Prostate gland (tissue), 2 donors: ENCODE data around the gene CCDC136. TPM values are rescaled to one million over a fixed set of nuclear protein-coding genes. Genes with fewer than 3 reads are reported as not detected.

Experiments used
- DNase-seq: peaks from one replicate; pipeline ENCODE4 v3.0.0-alpha.2; 2019; ENCODE audit warnings: low spot score
- H3K27ac ChIP-seq, 2 donors: fragments of 200-600 bp; sonication (generic); 2 replicates each; pipeline ENCODE4 v1.5.1; 2017 to 2019
- H3K27me3 ChIP-seq: fragments of 200-600 bp; sonication (generic); replicated peaks from 2 replicates; pipeline ENCODE4 v1.5.1; 2019; ENCODE audit not compliant: insufficient read depth
- H3K36me3 ChIP-seq, 2 donors: fragments of 200-600 bp; sonication (generic); 1 replicate in 1 of 2; 2 replicates in 1 of 2; pipeline versions ENCODE4 v1.5.1 to v1.8.1; 2017 to 2019
- H3K4me1 ChIP-seq: fragments of 200-600 bp; sonication (generic); replicated peaks from 2 replicates; pipeline ENCODE4 v1.5.1; 2019
- H3K4me3 ChIP-seq, 2 donors: fragments of 200-600 bp; sonication (generic); 2 replicates each; pipeline ENCODE4 v1.5.1; 2017 to 2019
- H3K9me3 ChIP-seq: fragments of 200-600 bp; sonication (generic); 2 replicates; pipeline ENCODE4 v1.5.1; 2017
- POLR2A ChIP-seq: fragments of 450-650 bp; IDR thresholded peaks from one replicate; pipeline ENCODE4 v1.6.1; 2016; ENCODE audit warnings: antibody characterized with exemption, mild to moderate bottlenecking
- POLR2AphosphoS5 ChIP-seq: sonication (generic); formaldehyde crosslinking; IDR thresholded peaks from one replicate; pipeline ENCODE4 v1.6.1; 2017; ENCODE audit warnings: antibody characterized with exemption
- WGBS: methylation state at CpG from one replicate; pipeline ENCODE4 v1.1.5; 2018; 5-methylcytosine and 5-hydroxymethylcytosine counted together
- intact Hi-C: fragments of 100-400 bp; cut with DNase I; formaldehyde crosslinking; loops from one replicate; pipeline ENCODE4 v1.14.2; 2022
- total RNA-seq, 2 donors: library from RNA; depleted of rRNA; stranded (reverse); fragments of >200 nt; gene quantifications; one replicate each; pipeline ENCODE4 v1.1.0, GENCODE V29; 2016
- TF ChIP-seq, protein P1 (sequence below), 4 experiments: fragments of 200-600 bp in 2 of 4; fragments of 450-650 bp in 2 of 4; sonication (generic) in 2 of 4; IDR thresholded peaks; 1 replicate in 3 of 4; 2 replicates in 1 of 4; pipeline ENCODE4 v1.5.1; 2016 to 2019; ENCODE audit warnings: antibody characterized with exemption in 4 of 4, mild to moderate bottlenecking in 2 of 4, moderate library complexity in 2 of 4

The CCDC136 gene
- total RNA-seq, 2 donors from 2014 or later, result 11.7 to 61.2 TPM

DNA sequence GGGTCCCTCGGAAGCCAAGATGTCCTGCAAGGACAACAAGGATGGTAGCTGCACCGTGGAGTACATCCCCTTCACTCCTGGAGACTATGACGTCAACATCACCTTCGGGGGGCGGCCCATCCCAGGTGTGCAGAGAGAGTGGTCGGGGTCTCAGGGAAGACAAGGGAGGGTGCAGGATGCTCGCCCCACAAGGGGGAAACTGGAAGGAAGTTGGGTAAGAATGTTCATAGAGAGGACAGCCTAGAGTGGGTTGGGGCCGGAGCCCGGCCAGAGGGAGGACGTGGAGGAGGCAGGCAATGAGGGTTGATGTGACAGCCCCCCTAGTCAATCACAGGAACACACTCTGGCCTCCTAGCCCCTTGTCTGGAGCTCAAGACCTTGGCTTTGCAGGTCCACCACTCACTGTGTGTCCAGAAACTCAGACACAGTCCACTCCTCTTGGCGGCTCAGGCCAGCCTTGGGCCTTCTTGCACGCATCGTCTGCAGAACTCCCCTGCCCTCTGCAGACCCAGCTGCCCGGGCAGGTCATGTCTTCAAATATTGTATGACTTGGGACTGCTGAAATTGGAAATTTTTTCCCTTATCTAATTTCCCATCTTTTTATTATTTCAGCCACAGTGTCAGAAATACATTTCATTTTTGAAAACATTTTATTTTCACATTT, 55.1 kb downstream of the CCDC136 start:
- 82% methylated on average over 14 of the region's 14 CpGs for WGBS
- no peak for DNase-seq
- Histone ChIP-seq H3K27ac (no peak overlapping the region), H3K4me3 (no peak overlapping the region), H3K4me1 (no peaks in the 10 kb centered on the region), H3K36me3 (no peaks in the 10 kb centered on the region), H3K27me3 (no peaks in the 10 kb centered on the region), H3K9me3 (no peaks in the 10 kb centered on the region)
- TF ChIP-seq POLR2AphosphoS5 (no peak), POLR2A (no peak)
- TF ChIP-seq, protein P1, sequence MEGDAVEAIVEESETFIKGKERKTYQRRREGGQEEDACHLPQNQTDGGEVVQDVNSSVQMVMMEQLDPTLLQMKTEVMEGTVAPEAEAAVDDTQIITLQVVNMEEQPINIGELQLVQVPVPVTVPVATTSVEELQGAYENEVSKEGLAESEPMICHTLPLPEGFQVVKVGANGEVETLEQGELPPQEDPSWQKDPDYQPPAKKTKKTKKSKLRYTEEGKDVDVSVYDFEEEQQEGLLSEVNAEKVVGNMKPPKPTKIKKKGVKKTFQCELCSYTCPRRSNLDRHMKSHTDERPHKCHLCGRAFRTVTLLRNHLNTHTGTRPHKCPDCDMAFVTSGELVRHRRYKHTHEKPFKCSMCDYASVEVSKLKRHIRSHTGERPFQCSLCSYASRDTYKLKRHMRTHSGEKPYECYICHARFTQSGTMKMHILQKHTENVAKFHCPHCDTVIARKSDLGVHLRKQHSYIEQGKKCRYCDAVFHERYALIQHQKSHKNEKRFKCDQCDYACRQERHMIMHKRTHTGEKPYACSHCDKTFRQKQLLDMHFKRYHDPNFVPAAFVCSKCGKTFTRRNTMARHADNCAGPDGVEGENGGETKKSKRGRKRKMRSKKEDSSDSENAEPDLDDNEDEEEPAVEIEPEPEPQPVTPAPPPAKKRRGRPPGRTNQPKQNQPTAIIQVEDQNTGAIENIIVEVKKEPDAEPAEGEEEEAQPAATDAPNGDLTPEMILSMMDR (IDR thresholded peaks at IDR 0.05), result no peak
- intact Hi-C loops, result no loop called here

DNA sequence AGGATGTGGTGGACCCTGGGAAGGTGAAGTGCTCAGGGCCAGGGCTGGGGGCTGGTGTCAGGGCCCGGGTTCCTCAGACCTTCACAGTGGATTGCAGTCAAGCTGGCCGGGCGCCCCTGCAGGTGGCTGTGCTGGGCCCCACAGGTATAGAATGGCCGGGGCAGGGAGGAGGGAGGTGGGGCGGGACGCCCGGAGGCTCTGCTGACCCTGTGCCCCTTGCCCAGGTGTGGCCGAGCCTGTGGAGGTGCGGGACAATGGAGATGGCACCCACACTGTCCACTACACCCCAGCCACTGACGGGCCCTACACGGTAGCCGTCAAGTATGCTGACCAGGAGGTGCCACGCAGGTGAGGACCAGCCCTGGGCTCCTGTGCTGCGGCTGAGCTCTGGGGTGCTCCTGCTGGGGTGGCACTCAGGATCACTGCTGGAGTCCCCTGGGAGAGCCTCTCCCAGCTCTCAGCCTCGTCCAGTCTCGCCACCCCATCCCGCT, 56.0 kb downstream of the CCDC136 start:
- DNase-seq, result no peak
- H3K36me3 ChIP-seq, result no peaks in the 10 kb centered on the region
- H3K4me3 ChIP-seq, result no peak overlapping the region
- H3K27me3 ChIP-seq, result no peaks in the 10 kb centered on the region
- H3K27ac ChIP-seq, result no peak overlapping the region
- intact Hi-C loops, result no loop called here
- no peaks in the 10 kb centered on the region for H3K4me1 ChIP-seq
- TF ChIP-seq, protein P1 (IDR thresholded peaks at IDR 0.05), result no peak
- TF ChIP-seq POLR2AphosphoS5 (no peak), POLR2A (no peak)
- H3K9me3 ChIP-seq, result no peaks in the 10 kb centered on the region
- WGBS, result 91% methylated on average over 16 of the region's 17 CpGs

DNA sequence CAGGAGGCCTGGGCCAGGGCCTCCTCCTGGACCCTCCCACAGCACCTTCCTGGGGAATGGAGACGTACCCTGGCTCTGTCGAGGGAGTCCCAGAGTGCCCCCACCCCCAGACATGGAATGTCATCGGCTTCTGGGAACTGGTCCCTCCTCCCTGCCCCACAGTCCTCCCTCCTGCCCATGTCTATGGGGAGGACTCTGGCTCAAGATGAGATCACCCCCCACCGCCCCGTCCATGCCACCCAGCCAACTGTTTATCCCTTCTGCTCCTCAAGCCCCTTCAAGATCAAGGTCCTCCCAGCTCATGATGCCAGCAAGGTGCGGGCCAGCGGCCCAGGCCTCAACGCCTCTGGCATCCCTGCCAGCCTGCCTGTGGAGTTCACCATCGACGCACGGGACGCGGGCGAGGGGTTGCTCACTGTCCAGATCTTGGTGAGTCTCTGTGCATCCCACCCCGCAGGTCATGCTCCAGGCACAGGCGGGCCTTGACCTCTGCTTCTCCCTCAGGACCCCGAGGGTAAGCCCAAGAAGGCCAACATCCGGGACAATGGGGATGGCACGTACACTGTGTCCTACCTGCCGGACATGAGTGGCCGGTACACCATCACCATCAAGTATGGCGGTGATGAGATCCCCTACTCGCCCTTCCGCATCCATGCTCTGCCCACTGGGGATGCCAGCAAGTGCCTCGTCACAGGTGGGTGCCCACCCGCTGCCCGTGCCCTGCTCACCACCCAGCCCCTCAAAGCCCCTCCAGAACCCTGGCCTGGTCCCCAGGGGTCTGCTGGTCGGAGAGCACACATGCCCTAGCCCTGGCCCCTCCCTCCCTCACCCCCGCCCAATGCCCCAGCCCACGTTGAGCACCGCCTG, 56.8 kb downstream of the CCDC136 start:
- Histone ChIP-seq H3K9me3 (no peaks in the 10 kb centered on the region), H3K4me3 (no peak overlapping the region), H3K4me1 (no peaks in the 10 kb centered on the region), H3K27me3 (no peaks in the 10 kb centered on the region), H3K27ac (no peak overlapping the region), H3K36me3 (no peaks in the 10 kb centered on the region)
- WGBS, result 90% methylated on average over 31 of the region's 31 CpGs
- TF ChIP-seq, protein P1 (IDR thresholded peaks at IDR 0.05), result no peak
- TF ChIP-seq POLR2A (no peak), POLR2AphosphoS5 (no peak)
- no peak for DNase-seq
- intact Hi-C loops, result no loop called here

DNA sequence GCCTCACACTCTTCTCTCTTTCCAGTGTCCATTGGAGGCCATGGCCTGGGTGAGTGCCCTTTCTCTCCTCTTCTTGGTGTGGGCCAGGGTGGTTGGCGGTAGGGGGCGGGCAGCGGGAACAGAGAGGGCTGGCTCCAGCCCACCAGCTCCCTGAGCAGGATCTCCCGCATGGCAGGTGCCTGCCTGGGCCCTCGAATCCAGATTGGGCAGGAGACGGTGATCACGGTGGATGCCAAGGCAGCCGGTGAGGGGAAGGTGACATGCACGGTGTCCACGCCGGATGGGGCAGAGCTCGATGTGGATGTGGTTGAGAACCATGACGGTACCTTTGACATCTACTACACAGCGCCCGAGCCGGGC, 57.4 kb downstream of the CCDC136 start:
- no peaks in the 10 kb centered on the region for H3K27me3 ChIP-seq
- H3K4me3 ChIP-seq, result no peak overlapping the region
- TF ChIP-seq POLR2AphosphoS5 (no peak), POLR2A (no peak)
- TF ChIP-seq, protein P1 (IDR thresholded peaks at IDR 0.05), result no peak
- 91% methylated on average over 16 of the region's 16 CpGs for WGBS
- H3K4me1 ChIP-seq, result no peaks in the 10 kb centered on the region
- no peaks in the 10 kb centered on the region for H3K36me3 ChIP-seq
- H3K9me3 ChIP-seq, result no peaks in the 10 kb centered on the region
- intact Hi-C loops, result no loop called here
- H3K27ac ChIP-seq, result no peak overlapping the region
- no peak for DNase-seq
